Measurements from ENCODE around the gene HOXA4.

The HOXA4 gene

GRCh38 chr7:27110186-27111031 lies 20.1 kb downstream of the HOXA4 start:
- H3K27me3 ChIP-seq (ENCODE audit: control insufficient read depth in 3 of 3, insufficient read depth in 3 of 3, low read depth in 1 of 3, low read length in 3 of 3), result peaks cover 66 to 95% (median 88%) of the 10 kb centered on the region in 3 experiments
- H4K8ac ChIP-seq (ENCODE audit: low read depth, low read length), result no peak overlapping the region
- H3K4me3 ChIP-seq (ENCODE audit: low read length in 2 of 2), result no peak overlapping the region
- H3K79me1 ChIP-seq (ENCODE audit: low read depth, low read length), result no peaks in the 10 kb centered on the region
- H2BK120ac ChIP-seq (ENCODE audit: low read depth, low read length), result no peak overlapping the region
- H3K14ac ChIP-seq (ENCODE audit: low read length), result no peak overlapping the region
- H4K91ac ChIP-seq (ENCODE audit: low read depth, low read length, poor library complexity), result no peak overlapping the region
- peak overlapping the region; percentile 46 for H3K23ac ChIP-seq (ENCODE audit: low read depth, low read length, poor library complexity)
- H2AFZ ChIP-seq (ENCODE audit: low read length), result no peak overlapping the region
- H3K9ac ChIP-seq (ENCODE audit: low read depth, low read length, poor library complexity), result no peak overlapping the region
- no peak overlapping the region for H2BK12ac ChIP-seq (ENCODE audit: low read length)
- no peak overlapping the region for H3K4ac ChIP-seq (ENCODE audit: low read length)
- DNase-seq (ENCODE audit: low spot score), result no peak
- H2BK5ac ChIP-seq (ENCODE audit: low read length), result no peak overlapping the region
- H2BK15ac ChIP-seq (ENCODE audit: low read length), result no peak overlapping the region
- no peaks in the 10 kb centered on the region for H3K36me3 ChIP-seq (replicated peaks in 1 of 2; ENCODE audit: control insufficient read depth in 2 of 2, insufficient read depth in 2 of 2, low read length in 2 of 2)
- H3K27ac ChIP-seq (replicated peaks; ENCODE audit: low read length), result no peak overlapping the region
- peaks cover 3 to 4% of the 10 kb centered on the region in 2 donors for H3K9me3 ChIP-seq (replicated peaks in 1 of 2; ENCODE audit: control insufficient read depth in 2 of 2, insufficient read depth in 1 of 2, low read depth in 1 of 2, low read length in 2 of 2)
- no peak overlapping the region for H2AK5ac ChIP-seq (ENCODE audit: low read depth, low read length)
- no peak overlapping the region for H3K4me2 ChIP-seq (ENCODE audit: insufficient read depth, low read length, poor library complexity, severe bottlenecking)
- no CpG with 5 or more reads among the region's 66 CpGs for WGBS, 2 donors (ENCODE audit: extremely low coverage in 2 of 2, insufficient read length in 2 of 2, insufficient replicate concordance in 1 of 2)
- H3K18ac ChIP-seq (ENCODE audit: low read length), result no peak overlapping the region
- no peaks in the 10 kb centered on the region for H3K4me1 ChIP-seq (ENCODE audit: control insufficient read depth in 2 of 2, insufficient read depth in 1 of 2, low read depth in 1 of 2, low read length in 2 of 2)

- Histone ChIP-seq H3K79me1 (ENCODE audit: low read depth, low read length) (no peaks in the 10 kb centered on the region), H3K4me3 (ENCODE audit: low read length in 2 of 2) (no peak overlapping the region), H2BK120ac (ENCODE audit: low read depth, low read length) (no peak overlapping the region), H3K4me1 (ENCODE audit: control insufficient read depth in 2 of 2, insufficient read depth in 1 of 2, low read depth in 1 of 2, low read length in 2 of 2) (no peaks in the 10 kb centered on the region), H3K9me3 (replicated peaks in 1 of 2; ENCODE audit: control insufficient read depth in 2 of 2, insufficient read depth in 1 of 2, low read depth in 1 of 2, low read length in 2 of 2) (peaks cover 3 to 4% of the 10 kb centered on the region in 2 donors), H2BK5ac (ENCODE audit: low read length) (no peak overlapping the region), H2BK15ac (ENCODE audit: low read length) (no peak overlapping the region), H3K4me2 (ENCODE audit: insufficient read depth, low read length, poor library complexity, severe bottlenecking) (no peak overlapping the region), H3K23ac (ENCODE audit: low read depth, low read length, poor library complexity) (peak overlapping the region; percentile 46), H3K14ac (ENCODE audit: low read length) (no peak overlapping the region), H3K18ac (ENCODE audit: low read length) (no peak overlapping the region), H4K8ac (ENCODE audit: low read depth, low read length) (no peak overlapping the region), H3K4ac (ENCODE audit: low read length) (no peak overlapping the region), H3K27ac (replicated peaks; ENCODE audit: low read length) (no peak overlapping the region), H2AFZ (ENCODE audit: low read length) (no peak overlapping the region), H3K9ac (ENCODE audit: low read depth, low read length, poor library complexity) (no peak overlapping the region), H2AK5ac (ENCODE audit: low read depth, low read length) (no peak overlapping the region), H3K27me3 (ENCODE audit: control insufficient read depth in 3 of 3, insufficient read depth in 3 of 3, low read depth in 1 of 3, low read length in 3 of 3) (peaks cover 65 to 95% (median 89%) of the 10 kb centered on the region in 3 experiments), H3K36me3 (replicated peaks in 1 of 2; ENCODE audit: control insufficient read depth in 2 of 2, insufficient read depth in 2 of 2, low read length in 2 of 2) (no peaks in the 10 kb centered on the region), H4K91ac (ENCODE audit: low read depth, low read length, poor library complexity) (no peak overlapping the region), H2BK12ac (ENCODE audit: low read length) (no peak overlapping the region)
- no peak for DNase-seq (ENCODE audit: low spot score)
- no CpG with 5 or more reads among the region's 4 CpGs for WGBS, 2 donors (ENCODE audit: extremely low coverage in 2 of 2, insufficient read length in 2 of 2, insufficient replicate concordance in 1 of 2)
Observed at GRCh38 chr7:27109466-27110185, 20.9 kb downstream of the HOXA4 start.

GRCh38 chr7:27108390-27109127 lies 22.0 kb downstream of the HOXA4 start:
- no peak overlapping the region for H2AK5ac ChIP-seq (ENCODE audit: low read depth, low read length)
- H3K18ac ChIP-seq (ENCODE audit: low read length), result no peak overlapping the region
- H3K79me1 ChIP-seq (ENCODE audit: low read depth, low read length), result no peaks in the 10 kb centered on the region
- H4K91ac ChIP-seq (ENCODE audit: low read depth, low read length, poor library complexity), result no peak overlapping the region
- no CpG with 5 or more reads among the region's 41 CpGs for WGBS, 2 donors (ENCODE audit: extremely low coverage in 2 of 2, insufficient read length in 2 of 2, insufficient replicate concordance in 1 of 2)
- no peak overlapping the region for H4K8ac ChIP-seq (ENCODE audit: low read depth, low read length)
- H3K4ac ChIP-seq (ENCODE audit: low read length), result no peak overlapping the region
- H3K23ac ChIP-seq (ENCODE audit: low read depth, low read length, poor library complexity), result no peak overlapping the region
- no peak overlapping the region for H2BK15ac ChIP-seq (ENCODE audit: low read length)
- H2BK120ac ChIP-seq (ENCODE audit: low read depth, low read length), result no peak overlapping the region
- H3K4me2 ChIP-seq (ENCODE audit: insufficient read depth, low read length, poor library complexity, severe bottlenecking), result no peak overlapping the region
- H2BK5ac ChIP-seq (ENCODE audit: low read length), result no peak overlapping the region
- DNase-seq (ENCODE audit: low spot score), result no peak
- no peak overlapping the region for H3K4me3 ChIP-seq (ENCODE audit: low read length in 2 of 2)
- no peaks in the 10 kb centered on the region for H3K36me3 ChIP-seq (replicated peaks in 1 of 2; ENCODE audit: control insufficient read depth in 2 of 2, insufficient read depth in 2 of 2, low read length in 2 of 2)
- H3K27ac ChIP-seq (replicated peaks; ENCODE audit: low read length), result no peak overlapping the region
- H2BK12ac ChIP-seq (ENCODE audit: low read length), result no peak overlapping the region
- no peaks in the 10 kb centered on the region for H3K4me1 ChIP-seq (ENCODE audit: control insufficient read depth in 2 of 2, insufficient read depth in 1 of 2, low read depth in 1 of 2, low read length in 2 of 2)
- H3K9ac ChIP-seq (ENCODE audit: low read depth, low read length, poor library complexity), result peak overlapping the region; percentile 34
- H3K9me3 ChIP-seq (replicated peaks in 1 of 2; ENCODE audit: control insufficient read depth in 2 of 2, insufficient read depth in 1 of 2, low read depth in 1 of 2, low read length in 2 of 2), result peaks cover 2 to 3% of the 10 kb centered on the region in 2 donors
- H2AFZ ChIP-seq (ENCODE audit: low read length), result no peak overlapping the region
- no peak overlapping the region for H3K14ac ChIP-seq (ENCODE audit: low read length)
- peaks cover 65 to 99% (median 92%) of the 10 kb centered on the region in 3 experiments for H3K27me3 ChIP-seq (ENCODE audit: control insufficient read depth in 3 of 3, insufficient read depth in 3 of 3, low read depth in 1 of 3, low read length in 3 of 3)

Data from neuronal stem cell (in vitro differentiated cells).